ENCODE results near the gene DAP.

- TF ChIP-seq, protein P1, sequence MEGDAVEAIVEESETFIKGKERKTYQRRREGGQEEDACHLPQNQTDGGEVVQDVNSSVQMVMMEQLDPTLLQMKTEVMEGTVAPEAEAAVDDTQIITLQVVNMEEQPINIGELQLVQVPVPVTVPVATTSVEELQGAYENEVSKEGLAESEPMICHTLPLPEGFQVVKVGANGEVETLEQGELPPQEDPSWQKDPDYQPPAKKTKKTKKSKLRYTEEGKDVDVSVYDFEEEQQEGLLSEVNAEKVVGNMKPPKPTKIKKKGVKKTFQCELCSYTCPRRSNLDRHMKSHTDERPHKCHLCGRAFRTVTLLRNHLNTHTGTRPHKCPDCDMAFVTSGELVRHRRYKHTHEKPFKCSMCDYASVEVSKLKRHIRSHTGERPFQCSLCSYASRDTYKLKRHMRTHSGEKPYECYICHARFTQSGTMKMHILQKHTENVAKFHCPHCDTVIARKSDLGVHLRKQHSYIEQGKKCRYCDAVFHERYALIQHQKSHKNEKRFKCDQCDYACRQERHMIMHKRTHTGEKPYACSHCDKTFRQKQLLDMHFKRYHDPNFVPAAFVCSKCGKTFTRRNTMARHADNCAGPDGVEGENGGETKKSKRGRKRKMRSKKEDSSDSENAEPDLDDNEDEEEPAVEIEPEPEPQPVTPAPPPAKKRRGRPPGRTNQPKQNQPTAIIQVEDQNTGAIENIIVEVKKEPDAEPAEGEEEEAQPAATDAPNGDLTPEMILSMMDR (IDR thresholded peaks at IDR 0.05; ENCODE audit: insufficient read depth, low read length, poor library complexity, severe bottlenecking) = no peak
- TF ChIP-seq EZH2phosphoT487 (conservative IDR thresholded peaks at IDR 0.05; ENCODE audit: low read length) = no peak
Measured at GRCh38 chr5:10676224-10676623, 84.8 kb downstream of the DAP start.

Measured in SU-DHL-6 (cell line).